CD4-positive, alpha-beta T cell treated with Interleukin-15 for 4 hours (primary cell): Measurements from ENCODE around the gene NAT8.
"Not testable (repeated sequence)": the region's sequence is repeated elsewhere in the genome, so short reads cannot be mapped to it uniquely, and the experiment has no call there.

Experiments used
- DNase-seq: peaks from one replicate; pipeline ENCODE4 v3.0.0-alpha.2; 2020; ENCODE audit warnings: low spot score

Gene NAT8

DNA sequence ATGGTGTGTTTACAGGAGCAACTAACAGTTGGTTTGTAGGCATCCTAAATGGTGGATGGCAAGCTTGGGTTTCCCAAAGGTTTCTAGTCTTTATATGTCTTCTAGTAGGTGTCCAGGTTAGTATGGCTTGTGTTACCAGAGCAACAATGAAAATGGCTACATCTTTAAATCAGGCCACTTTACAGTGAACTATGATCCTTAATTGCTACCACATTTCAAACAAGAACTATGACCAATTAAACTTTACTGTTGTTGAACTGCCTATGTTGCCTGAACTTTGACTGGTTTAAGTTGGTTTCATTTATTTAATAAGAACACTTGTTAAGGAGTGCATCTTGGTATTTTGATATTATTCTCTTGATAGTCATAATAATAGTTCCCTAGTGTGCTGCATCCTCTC, 5.2 kb downstream of the NAT8 start:
- not testable (repeated sequence) for DNase-seq

DNA sequence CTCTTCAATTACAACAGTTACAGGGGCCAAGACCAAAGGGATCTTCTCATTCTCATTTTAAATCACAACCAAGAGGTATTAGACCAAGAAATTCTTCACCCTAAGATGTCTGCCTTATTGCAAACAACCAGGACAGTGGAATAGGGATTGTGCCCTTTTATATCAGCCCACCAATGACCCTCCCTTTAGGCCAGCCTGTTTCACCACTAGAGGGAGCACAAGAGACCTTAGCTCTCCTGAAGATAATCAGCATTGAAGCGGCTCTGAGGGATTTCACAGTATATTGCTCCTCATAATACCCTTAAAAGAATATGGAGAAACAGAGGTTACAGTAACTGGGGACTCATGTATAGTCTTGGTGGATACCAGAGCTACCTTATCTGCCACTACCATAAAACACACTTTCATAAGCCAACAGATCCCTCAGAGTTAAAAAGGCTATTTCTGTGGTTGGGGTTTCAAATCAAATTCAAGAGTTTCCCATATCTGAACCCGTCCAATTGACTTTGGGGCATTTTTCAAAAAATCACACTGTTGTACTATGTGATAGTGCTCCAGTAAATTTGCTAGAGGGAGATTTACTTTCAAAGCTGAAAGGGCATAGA, 11.5 kb downstream of the NAT8 start:
- not testable (repeated sequence) for DNase-seq

DNA sequence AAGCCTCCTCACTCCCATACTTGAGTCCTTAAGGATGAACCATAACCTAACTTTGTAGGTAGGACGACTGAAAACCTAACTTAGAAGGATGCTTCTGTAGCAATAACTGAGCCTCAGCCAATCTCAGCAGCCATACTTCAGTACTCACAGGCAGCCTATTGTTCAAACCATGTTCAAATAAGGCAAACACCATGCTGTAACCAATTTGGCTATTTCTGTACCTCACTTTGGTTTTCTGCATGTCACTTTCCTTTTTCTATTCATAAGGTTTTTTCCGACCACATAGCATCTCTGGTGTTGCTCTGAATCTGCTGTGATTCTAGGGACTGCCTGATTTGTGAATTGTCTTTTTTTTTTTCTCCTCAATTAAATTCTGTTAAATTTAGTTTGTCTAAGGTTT, 13.7 kb downstream of the NAT8 start:
- DNase-seq = not testable (repeated sequence)

DNA sequence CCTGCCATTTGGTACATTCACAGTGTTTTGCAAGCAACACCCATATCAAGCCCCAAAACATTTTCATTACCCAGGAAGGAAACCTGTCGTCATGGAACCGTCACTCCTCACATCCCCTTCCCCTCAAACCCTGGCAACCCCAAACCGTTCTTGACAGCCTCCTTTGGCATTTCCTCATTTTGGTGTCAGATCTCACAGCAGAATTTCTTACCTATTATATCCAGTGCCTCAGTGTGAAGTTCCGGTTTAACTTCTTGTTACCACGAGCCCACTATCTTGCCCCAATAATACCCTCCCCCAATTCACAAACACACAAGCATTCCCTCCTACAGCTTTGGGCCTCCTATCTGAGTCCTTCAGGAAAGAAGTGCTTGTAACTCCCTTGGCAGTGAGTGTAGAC, 16.0 kb downstream of the NAT8 start:
- not testable (repeated sequence) for DNase-seq

DNA sequence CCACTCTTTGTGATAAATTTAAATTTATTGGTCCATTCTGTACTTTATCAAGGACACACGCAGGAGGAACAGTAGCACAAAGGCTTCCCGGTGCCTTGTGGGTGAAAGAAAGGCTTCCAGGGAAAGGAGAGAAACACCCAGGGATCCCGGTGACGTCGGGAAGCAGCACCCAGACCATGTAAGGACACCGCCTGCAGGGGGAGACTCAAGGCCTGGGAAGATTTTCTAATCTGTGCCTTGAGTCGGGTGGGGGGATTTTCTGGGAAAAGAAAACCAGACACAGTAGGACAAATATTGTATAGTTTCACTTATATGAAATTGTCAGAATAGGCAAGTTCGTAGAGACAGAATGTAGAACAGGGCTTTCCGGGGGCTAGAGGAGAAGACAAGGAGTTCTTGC, 17.6 kb downstream of the NAT8 start:
- DNase-seq = not testable (repeated sequence)

DNA sequence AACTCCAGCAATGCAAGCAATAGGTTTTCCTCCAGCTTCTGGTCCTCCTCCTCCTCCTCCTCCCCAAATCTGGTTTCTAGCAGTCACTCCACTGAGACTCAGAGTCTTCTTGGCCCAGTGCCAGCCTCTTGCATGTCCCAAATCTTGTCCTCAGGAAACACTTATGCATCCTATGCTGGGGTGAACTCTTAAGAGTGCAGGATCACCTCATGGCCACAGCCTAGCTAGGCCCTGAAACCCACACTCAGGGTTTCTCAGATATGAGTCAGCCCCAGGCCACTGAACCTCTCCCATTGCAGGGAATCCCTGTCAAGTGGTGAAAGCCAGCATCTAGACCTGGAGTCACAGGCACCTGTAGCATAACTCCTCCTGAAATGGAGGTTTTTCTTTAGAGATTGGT, 18.2 kb downstream of the NAT8 start:
- not testable (repeated sequence) for DNase-seq

DNA sequence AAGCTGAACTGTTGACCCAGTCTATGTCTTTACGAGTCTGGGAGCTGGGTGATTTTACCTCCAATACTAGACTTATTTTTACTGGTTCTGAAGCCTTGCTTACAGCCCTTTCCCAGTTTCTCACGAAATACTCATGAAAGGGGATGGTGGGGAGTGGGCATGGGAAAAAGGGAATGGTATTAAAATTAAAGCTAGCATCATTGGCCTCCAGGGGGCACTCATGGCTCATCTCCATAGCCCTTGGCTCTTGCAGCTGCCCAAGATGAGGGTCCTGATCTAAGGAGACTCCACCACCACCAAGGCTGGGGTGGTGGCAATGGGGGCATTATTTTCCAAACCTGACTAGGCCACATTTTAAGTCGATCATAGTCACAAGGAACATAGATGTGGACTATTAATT, 22.3 kb downstream of the NAT8 start:
- DNase-seq = not testable (repeated sequence)

DNA sequence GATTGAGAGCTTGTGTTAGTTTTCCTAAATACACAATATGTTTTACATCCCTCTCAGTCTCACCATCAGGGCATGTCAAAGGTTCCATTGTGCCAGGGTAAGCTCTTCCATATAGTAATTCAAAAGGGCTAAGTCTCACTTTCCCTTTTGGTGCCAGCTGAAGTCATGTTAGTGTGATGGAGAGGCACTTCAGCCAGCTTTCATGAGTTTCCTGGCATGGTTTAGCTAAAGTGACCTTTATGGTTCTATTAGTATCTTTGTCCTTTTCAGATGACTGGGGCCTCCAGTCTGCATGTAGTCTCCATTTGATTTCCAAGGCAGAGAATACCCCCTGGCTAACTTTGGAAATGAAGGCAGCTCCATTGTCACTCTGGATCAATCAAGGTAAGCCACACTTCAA, 27.2 kb downstream of the NAT8 start:
- DNase-seq = no peak

DNA sequence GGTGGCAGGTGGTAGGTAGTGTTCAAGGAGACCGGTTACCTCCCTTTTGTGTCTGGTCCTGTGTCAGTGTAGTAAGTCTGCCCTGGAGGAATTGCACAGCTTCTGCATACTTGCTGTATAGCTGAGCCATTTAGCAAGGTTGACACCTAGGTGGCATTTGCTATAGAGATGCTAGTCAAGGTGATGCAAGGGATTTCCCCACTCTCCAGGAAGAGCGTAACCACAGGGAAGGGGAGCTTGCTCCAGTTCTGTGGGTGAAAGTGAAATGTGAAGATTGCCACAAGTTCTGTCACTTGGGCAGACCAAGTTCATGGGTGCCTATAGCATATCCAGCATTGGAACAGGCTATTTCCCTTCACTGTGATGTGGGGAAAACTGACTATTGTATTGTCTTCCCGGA, 28.1 kb downstream of the NAT8 start:
- no peak for DNase-seq

DNA sequence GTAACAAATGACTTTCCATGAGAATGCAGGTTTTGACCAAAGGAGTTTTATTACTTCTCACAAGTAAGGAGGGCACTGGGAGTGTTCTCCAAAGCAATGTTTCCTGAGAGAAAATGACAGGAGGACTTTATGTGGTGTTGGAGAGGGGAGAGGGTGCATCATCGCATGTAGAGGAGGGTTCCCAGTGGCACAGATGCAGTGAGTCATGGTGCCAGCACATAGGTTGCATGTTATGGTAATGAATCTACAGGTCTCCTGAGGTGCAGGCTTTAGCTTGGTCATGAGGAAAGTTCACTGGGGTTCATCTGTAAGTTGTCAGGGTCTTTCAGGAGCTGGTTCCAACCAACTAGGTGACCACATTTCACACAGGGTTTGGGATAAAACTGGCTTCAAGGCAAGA, 30.4 kb downstream of the NAT8 start:
- no peak for DNase-seq

DNA sequence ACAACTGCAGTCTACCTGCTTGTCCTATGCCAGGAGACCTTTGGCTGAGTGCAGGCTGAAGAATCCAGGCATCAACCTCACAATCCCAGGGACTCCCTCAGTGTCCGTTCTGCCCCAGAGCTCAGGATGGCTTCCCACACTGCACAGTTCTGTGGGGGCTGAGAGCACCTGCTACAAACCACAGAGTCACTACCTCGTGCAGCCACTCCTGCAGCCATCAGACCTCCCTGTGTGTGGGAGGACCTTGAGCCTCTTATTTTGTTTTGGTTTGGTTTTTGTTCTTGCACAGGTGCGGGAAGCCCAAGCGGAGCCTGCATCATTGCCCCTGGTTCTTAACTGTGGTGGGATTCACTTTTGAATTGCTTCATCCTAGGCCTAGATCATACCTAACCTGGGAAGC, 31.0 kb downstream of the NAT8 start:
- no peak for DNase-seq

DNA sequence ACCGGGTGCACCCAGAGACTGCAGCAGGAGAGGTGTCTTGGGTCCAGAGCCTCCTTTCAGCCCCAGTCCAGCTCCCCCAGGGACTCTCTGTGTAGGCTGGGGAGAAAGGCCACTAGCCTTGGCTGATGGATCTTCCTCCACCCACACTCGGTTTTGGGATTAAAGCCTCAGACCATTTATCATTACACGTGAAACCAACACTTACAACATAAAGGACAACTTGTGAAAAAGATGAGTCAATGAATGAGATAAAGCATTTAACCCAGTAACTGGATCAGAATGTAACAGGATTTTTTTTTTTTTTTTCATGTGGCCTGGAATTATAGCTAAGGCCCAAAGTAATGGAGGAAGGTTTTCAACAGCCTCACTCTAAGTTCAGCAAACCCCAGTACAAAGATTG, 32.1 kb downstream of the NAT8 start:
- DNase-seq = no peak

DNA sequence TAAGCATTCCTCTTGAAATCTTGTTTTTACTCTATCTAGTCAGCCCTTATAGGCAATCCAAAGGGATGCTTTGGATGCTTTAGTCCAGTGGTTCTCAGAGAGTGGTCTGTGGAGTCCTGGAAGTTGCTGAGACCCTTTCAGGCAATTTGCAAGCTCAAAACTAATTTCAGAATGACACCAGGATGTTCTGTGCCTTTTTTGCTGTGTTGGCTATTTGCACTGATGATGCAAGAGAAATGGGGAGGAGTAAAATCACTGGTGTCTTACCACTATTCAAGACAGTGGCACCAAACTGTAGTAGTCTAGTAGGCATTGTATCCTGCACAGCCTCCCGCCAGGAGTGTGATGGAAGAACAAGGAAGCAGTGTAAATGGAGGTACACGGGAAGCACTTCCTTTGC, 37.6 kb downstream of the NAT8 start:
- DNase-seq = not testable (repeated sequence)

DNA sequence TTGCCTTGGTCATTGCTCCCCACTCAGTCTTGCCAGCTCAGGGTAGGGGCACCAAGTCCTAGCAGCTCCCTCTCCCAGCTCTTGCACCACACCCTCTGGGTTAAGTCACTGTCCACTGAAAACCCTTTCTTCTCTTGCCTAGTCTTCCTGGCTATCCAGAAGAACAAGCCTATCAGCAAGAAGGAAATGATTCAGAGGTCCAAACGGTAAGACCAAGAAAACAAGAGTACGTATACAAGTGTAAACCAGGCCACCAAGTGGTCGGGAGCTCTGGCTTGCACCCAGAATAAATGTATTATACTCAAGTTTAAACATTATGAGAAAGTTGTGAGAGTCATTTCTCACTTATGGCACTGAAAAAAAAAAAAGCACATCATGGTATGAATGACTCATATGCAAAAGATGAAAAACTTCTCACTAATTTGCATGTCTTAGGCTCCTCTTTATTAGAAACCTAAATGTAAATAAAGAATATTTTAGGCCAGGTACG, 39.1 kb downstream of the NAT8 start:
- DNase-seq = not testable (repeated sequence)

DNA sequence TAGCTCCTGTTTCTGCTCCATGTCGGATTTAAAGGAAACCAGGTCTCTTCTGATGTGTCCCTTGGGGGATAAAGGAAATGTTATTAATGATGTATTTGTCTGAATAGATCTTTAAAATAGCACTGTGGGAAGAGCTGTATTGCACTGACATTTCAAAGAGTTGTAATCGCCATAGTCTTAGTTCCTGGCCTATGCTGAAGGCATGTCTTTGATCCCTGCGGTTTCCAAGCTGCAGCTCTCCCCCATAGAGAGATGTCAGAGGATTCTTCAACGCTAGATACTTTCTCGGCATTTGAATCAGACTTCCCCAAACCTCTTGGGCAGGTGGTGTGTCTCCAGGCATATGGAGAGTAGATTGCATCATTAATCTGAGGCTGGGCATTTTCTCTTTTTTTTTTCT, 40.4 kb downstream of the NAT8 start:
- DNase-seq = no peak

DNA sequence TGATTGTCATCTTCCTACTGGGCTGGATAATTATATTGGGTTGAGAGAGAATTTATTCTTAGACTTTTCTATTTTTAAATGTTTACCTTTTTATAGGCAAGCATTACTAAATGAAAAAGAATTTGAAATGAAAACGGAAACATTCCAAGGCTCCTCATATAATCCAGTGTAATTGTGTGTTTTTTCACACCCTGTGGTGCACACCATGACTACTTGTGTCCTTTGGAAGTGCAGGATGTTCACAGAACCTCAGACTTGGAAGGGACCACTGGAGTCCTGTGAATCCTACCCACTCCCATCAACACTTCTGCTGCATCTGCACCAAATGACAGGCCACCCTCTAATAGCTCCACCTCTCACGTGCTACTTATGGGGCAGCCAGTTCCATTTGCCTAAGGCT, 48.0 kb downstream of the NAT8 start:
- DNase-seq = no peak

DNA sequence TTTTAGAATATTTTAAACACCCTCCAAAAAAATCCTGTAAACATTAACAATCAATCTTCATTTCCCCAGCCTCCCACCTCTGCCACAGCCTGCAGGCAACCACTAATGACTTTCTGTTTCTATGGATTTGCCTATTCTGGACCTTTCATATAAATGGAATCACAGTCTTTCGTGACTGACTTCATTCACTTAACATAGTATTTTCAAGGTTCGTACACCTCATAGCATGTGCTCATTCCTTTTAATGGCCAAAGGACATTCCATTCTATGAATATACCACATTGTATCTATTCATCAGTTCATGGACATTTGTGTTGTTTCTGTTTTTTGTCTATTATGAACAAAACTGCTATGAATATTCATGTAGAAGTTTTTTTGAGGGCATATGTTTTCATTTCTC, 48.5 kb downstream of the NAT8 start:
- DNase-seq = no peak
